GM21528 (cell line): Measurements from ENCODE around the gene MYO3B.
"Not testable (repeated sequence)": the region's sequence is repeated elsewhere in the genome, so short reads cannot be mapped to it uniquely, and the experiment has no call there.

Experiments
- ATAC-seq: cut with Tn5 transposase; IDR thresholded peaks from one replicate; pipeline ENCODE4 v1.9.1; 2021; ENCODE audit warnings: mild to moderate bottlenecking, moderate library complexity; ENCODE audit not compliant: unreplicated experiment, low FRiP score

The MYO3B gene

GRCh38 chr2:170254293-170254732, 76.4 kb downstream of the MYO3B start:
- no peak for ATAC-seq

- no peak for ATAC-seq
Observed at GRCh38 chr2:170255137-170255536, 77.2 kb downstream of the MYO3B start.

GRCh38 chr2:170255971-170256370, 78.0 kb downstream of the MYO3B start:
- ATAC-seq, result no peak

- no peak for ATAC-seq
Observed at GRCh38 chr2:170258382-170258781, 80.4 kb downstream of the MYO3B start.

- ATAC-seq, result no peak
Observed at GRCh38 chr2:170260188-170260587, 82.2 kb downstream of the MYO3B start.

GRCh38 chr2:170261566-170261965, 83.6 kb downstream of the MYO3B start:
- ATAC-seq, result no peak

GRCh38 chr2:170262343-170262742, 84.4 kb downstream of the MYO3B start:
- ATAC-seq, result no peak

GRCh38 chr2:170262806-170263205, 84.9 kb downstream of the MYO3B start:
- ATAC-seq, result no peak

GRCh38 chr2:170263728-170264521, 86.0 kb downstream of the MYO3B start:
- ATAC-seq, result not testable (repeated sequence)

- no peak for ATAC-seq
Observed at GRCh38 chr2:170264522-170264860, 86.5 kb downstream of the MYO3B start.

- no peak for ATAC-seq
Observed at GRCh38 chr2:170264865-170265264, 86.9 kb downstream of the MYO3B start.

GRCh38 chr2:170265321-170265720, 87.4 kb downstream of the MYO3B start:
- no peak for ATAC-seq

- no peak for ATAC-seq
Observed at GRCh38 chr2:170266358-170266757, 88.4 kb downstream of the MYO3B start.

- no peak for ATAC-seq
Observed at GRCh38 chr2:170267071-170267470, 89.1 kb downstream of the MYO3B start.

GRCh38 chr2:170270278-170270864, 92.4 kb downstream of the MYO3B start:
- ATAC-seq, result no peak

- ATAC-seq, result no peak
Observed at GRCh38 chr2:170271340-170271739, 93.4 kb downstream of the MYO3B start.

GRCh38 chr2:170276056-170276455, 98.1 kb downstream of the MYO3B start:
- ATAC-seq, result no peak

GRCh38 chr2:170276925-170277629, 99.1 kb downstream of the MYO3B start:
- no peak for ATAC-seq

GRCh38 chr2:170277951-170278350, 100.0 kb downstream of the MYO3B start:
- no peak for ATAC-seq

- not testable (repeated sequence) for ATAC-seq
Observed at GRCh38 chr2:170279615-170280014, 101.7 kb downstream of the MYO3B start.

- ATAC-seq, result no peak
Observed at GRCh38 chr2:170282851-170283250, 104.9 kb downstream of the MYO3B start.

GRCh38 chr2:170284205-170284604, 106.3 kb downstream of the MYO3B start:
- no peak for ATAC-seq
